ENCODE data around the gene ZNF629.
A peak's percentile ranks its signal among the peaks of the same experiment; 100 is the strongest.

The ZNF629 gene

DNA sequence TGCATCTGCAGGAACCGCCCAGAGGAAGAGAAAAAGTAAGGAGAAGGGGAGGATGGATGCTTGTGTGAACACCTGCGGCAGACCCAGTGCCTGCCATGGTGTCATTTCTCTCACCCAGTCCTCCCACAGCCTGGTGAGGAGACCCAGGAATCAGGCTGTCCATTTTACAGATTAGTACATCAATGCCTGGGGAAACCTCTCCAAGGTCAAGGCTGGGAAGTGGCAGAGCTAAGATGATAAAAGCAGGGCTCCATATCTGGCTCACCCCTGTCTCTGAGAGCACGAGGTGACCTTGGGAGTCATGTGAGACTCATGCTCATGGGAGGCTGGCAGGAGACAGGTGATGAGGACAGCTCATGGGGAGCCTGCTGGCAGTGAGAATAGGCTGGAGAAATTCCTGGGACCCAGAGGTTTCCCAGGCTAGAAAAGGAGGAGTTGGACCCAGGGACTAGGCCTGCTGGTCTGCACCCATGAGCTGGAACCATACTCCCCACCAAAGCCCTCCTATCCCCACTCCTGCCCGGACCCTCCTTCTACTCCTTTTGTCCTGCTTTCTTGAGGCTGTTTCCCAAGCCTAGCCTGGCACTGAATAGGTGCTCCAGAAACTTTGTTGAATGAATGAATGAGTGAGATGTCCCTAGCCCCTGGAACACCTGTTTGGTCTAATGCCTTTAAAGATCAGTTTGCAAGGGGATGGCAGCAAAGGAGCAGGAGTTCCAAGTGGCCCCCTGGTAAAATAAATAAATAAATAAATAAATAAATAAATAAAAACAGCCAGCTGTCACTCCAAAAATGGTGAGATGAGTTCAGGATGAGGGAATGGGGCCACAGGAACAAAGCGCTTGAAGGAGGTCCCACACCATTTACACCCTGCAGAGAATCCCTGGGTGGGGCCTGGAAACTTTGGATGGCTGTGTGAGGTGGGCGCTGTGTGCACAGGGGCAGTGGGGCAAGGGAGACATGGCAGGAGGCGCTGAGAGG lies 1.6 kb downstream of the ZNF629 start:
- no peak for DNase-seq

DNA sequence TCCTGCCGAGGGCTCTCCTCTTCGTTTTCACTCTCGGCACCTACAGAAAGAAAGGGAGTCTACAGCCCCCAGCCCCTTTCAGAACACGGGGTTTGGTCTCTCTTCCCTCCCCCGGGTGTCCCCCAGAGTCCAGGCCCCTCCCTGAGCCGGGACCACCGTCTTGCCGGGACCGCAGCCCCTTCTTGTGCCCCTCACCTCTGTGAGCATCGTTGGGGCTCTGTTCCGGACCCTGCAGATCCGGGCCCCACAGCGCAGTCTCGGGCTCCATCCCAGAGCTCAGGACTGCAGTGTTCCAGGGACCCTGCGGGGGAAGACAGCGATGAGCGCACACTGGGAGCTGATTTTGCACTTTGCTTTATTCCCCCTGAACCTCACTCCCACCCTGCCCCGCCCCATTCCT lies 2.8 kb downstream of the ZNF629 start:
- DNase-seq, result no peak

DNA sequence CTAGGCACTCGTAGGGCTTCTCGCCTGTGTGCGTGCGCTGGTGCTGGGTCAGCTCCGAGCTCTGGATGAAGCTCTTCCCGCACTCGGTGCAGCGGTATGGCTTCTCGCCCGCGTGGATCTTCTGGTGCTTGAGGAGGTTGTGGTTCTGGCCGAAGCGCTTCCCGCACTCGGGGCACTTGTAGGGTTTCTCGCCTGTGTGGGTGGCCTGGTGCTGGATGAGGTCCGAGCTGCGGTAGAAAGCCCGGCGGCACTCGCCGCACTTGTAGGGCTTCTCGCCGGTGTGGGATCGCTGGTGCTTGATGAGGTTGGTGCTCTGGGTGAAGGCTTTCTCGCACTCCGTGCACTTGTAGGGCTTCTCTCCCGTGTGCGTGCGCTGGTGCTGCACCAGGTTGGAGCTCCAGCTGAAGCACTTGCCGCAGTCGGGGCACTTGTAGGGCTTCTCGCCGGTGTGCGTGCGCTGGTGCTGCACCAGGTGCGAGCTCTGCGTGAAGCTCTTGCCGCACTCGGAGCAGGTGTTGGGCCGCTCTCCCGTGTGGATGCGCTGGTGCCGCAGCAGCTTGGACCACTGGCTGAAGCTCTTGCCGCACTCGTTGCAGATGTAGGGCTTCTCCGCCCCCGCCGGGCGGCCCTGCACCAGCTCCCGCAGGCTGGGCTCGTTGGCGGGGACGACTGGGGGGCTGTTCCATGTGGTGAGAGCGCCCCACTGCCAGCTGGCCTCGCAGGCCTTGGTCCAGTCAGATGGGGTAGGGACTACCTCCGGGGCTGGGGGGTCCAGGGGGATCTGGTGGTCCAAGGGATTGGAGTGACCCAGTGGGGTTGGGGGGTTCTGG lies 3.5 kb downstream of the ZNF629 start:
- DNase-seq, result no peak

DNA sequence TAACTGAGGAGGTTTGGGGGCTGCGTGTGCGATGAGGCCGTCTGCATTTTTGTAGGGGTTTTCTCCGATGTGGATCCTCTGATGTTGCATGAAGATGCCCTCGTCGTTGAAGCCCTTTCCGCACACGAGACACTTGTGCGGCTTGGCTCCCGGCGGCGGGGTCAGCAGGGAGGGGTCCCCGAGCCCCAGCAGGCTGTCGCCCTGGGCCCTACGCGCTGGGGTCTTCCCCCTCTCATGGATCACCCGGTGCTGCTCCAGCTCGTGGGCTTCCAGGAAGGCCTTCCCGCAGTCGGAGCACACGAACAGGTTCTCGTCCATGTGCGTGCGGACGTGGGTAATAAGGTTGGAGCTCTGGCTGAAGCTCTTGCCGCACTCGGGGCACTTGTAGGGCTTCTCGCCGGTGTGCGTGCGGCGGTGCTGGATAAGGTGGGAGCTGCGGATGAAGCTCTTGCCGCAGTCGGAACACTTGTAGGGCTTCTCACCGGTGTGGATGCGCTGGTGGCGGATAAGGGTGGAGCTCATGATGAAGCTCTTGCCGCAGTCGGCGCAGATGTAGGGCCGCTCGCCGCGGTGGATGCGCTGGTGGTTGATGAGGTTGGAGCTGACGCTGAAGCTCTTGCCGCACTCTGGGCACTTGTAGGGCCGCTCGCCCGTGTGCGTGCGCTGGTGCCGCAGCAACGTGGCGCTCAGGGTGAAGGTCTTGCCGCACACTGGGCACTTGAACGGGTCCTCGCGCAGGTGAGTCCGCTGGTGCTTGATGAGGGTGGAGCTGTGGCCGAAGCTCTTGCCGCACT lies 4.3 kb downstream of the ZNF629 start:
- DNase-seq, result no peak

DNA sequence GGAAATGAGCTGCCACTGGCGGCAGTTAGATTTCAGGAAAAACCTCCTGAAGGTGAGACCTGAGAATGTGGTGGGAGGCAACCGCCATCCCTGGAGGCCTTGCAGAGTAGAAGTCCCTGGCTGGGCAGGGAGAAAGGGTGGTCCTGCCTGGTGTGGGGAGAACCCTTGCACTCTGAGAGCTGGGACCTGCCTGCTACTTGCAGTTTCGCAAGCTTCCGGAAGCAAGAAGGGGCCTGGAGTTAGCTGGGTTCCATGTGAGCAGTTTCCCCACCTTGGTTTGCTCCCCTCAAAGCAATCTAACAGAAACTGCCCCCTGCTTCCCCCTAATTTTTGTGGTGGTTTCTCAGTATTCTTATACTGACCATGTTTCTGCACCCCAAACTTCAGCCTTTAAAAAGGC lies 6.5 kb downstream of the ZNF629 start:
- DNase-seq, result no peak

DNA sequence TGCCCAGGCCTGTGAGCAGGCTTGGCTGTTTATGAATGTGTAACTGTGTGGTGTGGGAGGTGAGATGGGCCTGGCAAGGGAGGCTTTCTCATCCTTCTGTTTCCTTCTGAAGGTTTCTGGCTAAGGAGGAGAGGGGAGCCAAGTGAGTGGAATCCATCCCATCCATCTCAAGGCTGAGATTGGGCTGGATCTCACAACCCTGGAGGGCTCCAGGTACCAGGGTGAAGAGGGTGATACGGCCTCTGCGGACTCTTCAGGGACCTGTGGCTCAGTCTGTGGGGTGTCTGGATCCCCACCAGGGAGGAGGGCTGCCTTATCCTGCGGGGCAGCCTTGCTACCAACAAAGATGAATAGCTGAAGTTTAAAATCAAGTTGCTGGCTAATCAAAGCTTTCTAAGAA lies 7.0 kb downstream of the ZNF629 start:
- no peak for DNase-seq

DNA sequence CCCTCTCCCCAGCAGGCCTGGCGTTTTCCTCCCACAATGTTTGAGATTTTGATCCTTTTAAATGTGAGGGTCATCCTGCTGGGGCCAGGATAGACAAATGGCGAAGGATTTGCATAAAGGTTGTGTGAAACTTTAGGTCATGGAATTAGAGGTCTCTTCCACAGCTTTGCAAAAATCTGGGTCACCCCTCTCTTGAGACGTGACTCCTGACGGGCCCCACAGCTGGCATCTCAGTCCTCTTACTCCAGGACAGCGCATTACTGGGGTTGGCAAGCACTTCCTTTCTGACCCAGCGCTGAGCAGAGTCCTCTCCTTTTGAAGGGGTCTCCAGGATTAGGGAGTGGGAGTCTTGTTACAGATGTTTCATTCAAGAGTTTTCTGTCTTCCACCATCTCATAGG lies 7.4 kb downstream of the ZNF629 start:
- no peak for DNase-seq

DNA sequence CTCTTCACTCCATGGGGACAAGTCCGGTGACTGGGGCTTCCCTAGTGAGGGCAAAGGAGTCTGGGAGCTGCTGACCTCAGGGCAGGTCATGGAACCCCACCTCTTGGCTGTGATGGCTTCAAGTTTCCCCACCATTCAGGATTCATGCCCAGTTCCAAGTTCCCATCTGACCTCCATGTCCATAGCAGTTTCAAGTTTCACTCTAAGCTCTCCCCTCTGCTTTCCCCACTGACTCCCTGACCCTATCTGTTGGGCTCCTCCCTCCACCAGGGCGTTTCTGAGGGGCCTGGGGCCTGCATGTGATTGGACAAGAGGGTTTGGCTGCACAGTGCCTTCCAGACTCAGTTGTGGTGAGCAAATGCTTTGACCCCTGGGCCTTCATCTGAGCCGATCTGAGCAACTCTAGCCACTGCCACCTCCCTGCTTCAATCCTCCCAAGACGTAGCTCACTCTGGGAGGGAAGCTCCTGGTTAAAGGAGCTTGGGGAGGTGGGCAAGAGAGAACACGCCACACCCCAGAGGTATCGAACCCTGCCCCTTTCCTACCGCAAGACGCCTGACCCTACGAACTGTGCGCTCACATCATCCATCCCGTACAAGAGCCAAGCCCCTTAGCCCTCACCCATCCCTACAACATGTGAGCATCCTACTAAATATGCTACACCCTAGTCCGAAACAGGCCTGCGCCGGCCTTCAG lies 8.3 kb downstream of the ZNF629 start:
- DNase-seq, result no peak

DNA sequence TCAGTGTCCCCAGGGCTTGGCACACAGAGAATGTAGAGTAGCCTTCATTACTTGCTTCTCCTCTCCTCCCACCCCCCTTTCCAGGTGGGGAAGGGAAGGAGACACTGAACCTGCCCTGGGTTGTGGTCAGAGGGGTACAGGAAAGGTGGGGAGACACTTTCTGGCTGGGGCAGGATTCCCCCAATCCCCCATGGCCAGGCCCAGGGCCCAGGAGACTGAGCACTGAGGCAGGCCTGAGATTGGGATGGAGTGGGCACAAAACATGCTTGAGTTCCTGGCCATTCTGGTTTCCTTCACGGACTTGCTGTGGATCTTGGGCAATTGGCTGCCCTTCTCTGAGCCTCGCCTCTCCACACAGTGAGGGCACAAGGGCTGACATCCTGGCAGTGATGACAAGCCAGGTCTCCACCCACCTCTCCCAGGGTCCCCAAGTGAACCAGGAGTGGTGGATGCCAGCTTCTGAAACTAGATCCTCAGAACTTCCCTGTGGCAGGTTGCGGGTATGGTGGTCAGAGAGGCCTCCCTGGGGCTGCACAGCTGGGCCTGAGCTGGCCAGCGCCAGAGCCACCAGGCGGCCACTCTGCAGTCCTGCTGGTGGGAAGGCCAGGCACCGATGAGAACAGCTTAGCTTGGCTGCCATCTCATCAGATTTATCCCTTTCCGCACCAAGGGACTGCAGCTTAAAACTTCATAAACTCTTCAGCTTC lies 9.3 kb downstream of the ZNF629 start:
- DNase-seq, result no peak

DNA sequence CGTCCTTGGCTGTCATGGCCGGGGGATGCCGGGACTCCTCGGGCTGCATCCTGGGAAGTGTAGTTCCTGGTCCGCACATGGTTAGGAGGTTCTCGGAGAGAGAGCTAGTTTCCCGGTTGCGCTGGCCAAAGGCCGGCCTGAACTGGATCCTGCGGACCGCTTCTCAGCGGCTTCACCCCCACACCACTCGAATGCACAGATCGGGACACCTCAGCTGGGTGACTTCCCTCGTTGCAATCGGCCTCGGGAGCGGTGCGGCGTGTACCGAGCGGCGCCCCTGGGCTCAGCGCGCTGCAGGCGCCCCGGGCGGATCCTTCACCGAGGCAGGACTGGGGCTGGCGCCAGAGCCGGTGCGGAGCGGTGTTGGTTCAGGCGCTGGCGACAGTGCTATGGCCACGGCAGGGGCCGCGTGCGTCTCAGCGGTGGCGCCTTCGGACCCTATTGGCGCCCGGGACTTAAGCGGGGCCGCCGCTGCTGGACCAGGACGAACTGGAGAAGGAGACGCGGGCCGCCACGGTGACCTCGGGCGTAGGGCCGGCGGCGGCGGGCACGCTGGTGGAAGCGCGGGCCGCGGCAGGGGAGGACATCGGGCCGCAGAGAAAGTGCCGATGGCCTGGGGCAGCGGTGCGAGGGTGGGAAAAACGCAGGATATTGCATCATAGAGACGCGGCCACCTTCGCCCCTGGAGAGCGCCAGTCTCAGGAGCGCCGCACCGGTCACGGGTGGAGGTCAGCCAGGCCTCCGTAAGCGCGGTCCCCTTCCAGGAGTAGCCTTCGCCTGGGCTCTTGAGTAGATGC lies 11.4 kb downstream of the ZNF629 start:
- DNase-seq, result peak; percentile 93

DNA sequence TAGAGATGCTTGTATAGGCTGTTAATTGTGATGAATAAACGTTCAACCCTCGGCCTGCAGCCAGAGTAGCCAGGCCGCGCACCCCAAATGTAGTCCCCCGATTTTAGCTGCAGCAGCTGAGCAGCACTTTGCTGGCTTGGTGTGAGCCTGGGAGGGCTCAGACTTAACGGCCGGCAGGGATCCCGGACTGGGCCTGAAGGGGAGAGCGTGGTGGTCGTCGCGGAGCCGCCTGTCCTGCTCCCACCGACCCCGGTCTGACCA lies 11.9 kb downstream of the ZNF629 start:
- DNase-seq, result no peak

DNA sequence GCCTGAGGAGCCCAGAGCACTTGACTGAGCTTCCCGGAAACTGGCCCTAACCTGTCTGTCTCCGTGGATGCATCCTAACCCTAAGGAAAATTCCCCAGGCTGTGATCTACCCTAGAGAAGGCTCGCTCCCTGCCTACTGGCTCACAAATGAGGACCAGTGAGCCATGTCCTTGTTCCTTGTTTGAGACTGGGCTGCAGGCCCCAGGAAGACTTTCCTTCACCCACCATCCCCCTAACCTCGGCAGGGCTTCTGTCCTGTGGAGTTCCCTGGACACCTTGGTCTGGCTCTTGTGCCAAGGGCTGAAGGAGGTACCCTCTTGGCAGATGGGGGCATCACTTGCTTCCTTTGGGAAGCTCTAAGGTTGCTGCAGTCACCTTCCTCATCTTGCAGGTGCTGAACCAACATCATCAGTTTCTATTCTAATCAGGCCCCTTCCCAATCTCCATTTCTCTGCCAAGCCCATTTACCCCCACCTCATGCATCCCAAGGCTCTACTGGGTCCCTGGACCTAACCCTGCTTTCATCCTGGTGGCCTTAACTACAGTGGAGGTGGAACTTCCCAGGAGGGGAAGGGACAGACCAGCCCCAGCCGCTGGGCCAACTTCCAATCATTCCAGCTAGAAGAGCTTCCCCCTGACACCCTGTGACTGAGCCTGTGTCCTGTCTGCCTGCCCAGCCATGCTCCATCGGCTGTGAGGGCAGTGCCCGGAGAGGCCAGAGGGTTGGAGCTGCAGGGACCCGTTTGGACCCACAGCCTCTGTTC lies 12.5 kb downstream of the ZNF629 start:
- DNase-seq, result no peak

DNA sequence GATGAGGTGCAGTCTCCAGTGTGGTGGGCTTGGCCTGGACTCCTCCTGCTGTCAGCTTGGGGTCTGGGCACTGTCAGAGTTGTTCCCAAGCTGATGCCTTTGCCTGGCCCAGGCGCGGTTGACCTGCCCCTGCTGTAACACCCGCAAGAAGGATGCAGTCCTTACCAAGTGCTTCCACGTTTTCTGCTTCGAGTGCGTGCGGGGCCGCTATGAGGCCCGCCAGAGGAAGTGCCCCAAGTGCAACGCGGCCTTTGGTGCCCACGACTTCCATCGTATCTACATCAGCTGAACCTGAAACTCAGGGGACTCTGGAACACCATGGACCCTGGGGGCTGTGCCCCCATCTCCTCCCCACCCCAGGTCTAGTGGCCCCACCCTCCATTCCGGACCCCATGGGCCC lies 13.2 kb downstream of the ZNF629 start:
- no peak for DNase-seq

DNA sequence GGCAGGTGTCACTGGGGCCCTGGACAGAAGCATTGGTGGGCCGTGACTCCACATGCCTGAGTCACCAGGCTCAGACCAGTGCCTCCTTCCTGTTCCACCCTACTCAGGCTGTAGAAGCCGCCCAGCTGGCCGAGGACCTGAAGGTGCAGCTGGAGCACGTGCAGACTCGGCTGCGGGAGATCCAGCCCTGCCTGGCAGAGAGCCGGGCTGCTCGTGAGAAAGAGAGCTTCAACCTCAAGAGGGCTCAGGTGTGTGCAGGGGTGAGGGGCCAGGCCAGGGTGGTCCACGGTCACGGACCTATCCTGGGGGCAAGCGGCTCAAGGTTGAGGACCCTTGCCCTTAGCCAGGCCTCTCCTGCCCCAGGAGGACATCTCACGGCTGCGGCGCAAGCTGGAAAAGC lies 15.3 kb downstream of the ZNF629 start:
- DNase-seq, result no peak

DNA sequence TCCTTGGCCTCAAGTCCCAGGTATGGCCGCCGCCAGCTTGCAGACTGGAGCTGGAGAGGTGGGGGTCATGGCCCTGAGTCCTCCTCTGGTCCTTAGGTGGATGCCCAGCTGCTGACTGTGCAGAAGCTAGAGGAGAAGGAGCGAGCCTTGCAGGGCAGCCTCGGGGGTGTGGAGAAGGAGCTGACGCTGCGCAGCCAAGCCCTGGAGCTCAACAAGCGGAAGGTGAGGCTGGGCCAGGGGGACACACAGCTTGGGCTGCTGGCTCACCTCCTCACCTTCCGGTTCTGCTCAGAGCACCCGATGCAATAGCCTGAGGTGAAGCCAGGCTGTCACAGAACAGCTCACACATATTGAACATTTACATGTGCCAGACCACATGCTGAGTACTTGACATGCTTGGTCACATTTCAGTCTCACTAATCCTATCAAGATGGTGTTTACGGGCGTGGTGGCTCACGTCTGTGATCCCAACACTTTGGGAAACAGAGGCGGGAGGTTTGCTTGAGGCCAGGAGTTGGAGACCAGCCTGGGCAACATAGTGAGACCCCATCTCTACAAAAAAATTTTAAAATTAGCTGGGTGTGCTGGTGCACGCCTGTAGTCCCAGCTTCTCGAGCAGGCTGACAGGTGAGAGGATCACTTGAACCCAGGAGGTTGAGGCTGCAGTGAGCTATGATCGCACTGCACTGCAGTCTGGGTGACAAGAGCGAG lies 17.5 kb downstream of the ZNF629 start:
- DNase-seq, result no peak

DNA sequence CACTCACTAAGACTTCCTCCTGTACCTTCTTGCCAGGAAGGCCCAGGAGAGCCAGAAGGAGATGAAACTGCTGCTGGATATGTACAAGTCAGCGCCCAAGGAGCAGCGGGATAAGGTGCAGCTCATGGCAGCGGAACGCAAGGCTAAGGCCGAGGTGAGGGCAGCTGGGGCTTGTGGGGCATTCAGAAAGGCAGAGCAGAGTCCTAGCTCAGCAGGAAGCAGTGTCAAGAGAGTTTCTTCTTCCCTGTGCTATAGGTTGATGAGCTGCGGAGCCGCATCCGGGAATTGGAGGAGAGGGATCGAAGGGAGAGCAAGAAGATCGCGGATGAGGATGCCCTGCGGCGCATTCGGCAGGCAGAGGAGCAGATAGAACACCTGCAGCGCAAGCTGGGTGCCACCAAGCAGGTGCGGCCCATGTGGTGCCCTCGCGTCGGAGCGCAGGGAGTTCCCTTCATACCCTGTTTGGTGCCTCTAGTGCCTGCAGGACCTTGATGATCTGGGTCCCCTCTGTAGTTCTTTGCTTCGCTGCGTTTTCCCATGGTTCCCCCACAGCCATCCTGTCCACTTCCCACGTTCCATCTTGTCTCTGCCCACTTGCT lies 18.3 kb downstream of the ZNF629 start:
- DNase-seq, result no peak

DNA sequence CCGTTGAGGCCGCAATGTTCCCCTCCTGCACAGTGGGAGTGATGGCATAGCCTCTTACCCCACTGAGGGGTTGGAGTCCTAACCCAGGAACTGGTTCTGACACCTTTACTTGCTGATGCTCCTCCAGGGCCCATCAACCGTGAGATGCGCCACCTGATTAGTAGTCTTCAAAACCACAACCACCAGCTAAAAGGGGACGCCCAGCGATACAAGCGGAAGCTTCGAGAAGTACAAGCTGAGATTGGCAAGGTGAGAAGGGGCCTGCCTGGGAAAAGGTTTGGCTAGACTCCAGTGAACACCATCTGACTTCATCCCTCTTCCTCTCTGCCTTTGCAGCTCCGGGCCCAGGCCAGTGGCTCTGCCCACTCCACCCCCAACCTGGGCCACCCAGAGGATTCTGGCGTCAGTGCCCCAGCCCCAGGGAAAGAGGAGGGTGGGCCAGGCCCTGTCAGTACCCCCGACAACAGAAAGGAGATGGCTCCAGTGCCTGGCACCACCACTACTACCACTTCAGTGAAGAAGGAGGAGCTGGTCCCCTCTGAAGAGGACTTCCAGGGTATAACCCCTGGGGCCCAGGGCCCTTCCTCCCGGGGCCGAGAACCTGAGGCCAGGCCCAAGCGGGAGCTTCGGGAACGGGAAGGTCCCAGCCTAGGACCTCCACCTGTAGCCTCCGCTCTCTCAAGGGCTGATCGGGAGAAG lies 19.1 kb downstream of the ZNF629 start:
- DNase-seq, result no peak

DNA sequence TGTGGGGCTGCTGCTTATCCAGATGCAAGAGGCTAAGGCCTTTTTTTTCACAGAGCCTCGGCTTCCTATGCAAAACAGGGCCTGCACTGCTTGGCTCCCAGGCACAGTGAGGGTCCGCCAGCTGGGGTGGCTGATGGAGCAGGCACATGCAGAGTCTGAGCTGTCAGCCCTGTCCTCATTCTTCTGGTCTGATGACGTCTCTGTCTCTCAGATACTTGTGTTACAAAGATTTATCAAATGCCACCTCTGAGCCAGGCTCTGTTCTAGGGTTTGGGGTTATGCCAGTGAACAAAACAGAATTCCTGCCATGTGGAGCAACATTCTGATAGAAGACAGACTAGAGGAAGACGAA lies 20.1 kb downstream of the ZNF629 start:
- no peak for DNase-seq

All from islet precursor cell (in vitro differentiated cells).